GM12874 (cell line): ENCODE measurements around the gene HIVEP3.

Experiments used
- CTCF ChIP-seq: IDR thresholded peaks from 2 replicates; pipeline ENCODE4 v1.5.1; 2011; ENCODE audit warnings: low read depth, mild to moderate bottlenecking, control low read depth, low read length, moderate library complexity; ENCODE audit not compliant: insufficient read depth

Gene HIVEP3

GRCh38 chr1:41662765-41663437 lies 255.8 kb downstream of the HIVEP3 start:
- TF ChIP-seq CTCF: no peak

GRCh38 chr1:41662061-41662764 lies 256.5 kb downstream of the HIVEP3 start:
- no peak for TF ChIP-seq CTCF

GRCh38 chr1:41661428-41662060 lies 257.2 kb downstream of the HIVEP3 start:
- TF ChIP-seq CTCF: no peak

GRCh38 chr1:41660570-41661427 lies 257.9 kb downstream of the HIVEP3 start:
- TF ChIP-seq CTCF: no peak

GRCh38 chr1:41659903-41660302 lies 258.8 kb downstream of the HIVEP3 start:
- no peak for TF ChIP-seq CTCF

GRCh38 chr1:41659159-41659495 lies 259.6 kb downstream of the HIVEP3 start:
- TF ChIP-seq CTCF: no peak
